Neural cell (in vitro differentiated cells): ENCODE measurements around the gene PLBD2. TPM values are rescaled to one million over a fixed set of nuclear protein-coding genes. Genes with fewer than 3 reads are reported as not detected.

Experiments used
- H2AFZ ChIP-seq: fragments of 200-600, 300-800 bp; sonication (generic), shearing (Covaris generic); 2 replicates; pipeline ENCODE4 v1.6.0; 2014; ENCODE audit warnings: low read depth, mild to moderate bottlenecking, antibody characterized with exemption, low read length, moderate library complexity
- H3F3A ChIP-seq: fragments of 200-600 bp; shearing (Covaris generic); 2 replicates; pipeline ENCODE4 v1.6.1; 2016; ENCODE audit warnings: mild to moderate bottlenecking, moderate library complexity, mixed read lengths, antibody characterized with exemption, low read length; ENCODE audit not compliant: insufficient read depth, poor library complexity, severe bottlenecking
- H3K27ac ChIP-seq: fragments of 200-600, 300-800 bp; sonication (generic), shearing (Covaris generic); 2 replicates; pipeline ENCODE4 v1.5.1; 2014; ENCODE audit warnings: mild to moderate bottlenecking, low read length, moderate library complexity
- H3K27me3 ChIP-seq: fragments of 300-800, 200-600 bp; sonication (generic), shearing (Covaris generic); 2 replicates; pipeline ENCODE4 v1.6.0; 2014; ENCODE audit warnings: mild to moderate bottlenecking, low read depth, low read length, moderate library complexity; ENCODE audit not compliant: insufficient read depth
- H3K36me3 ChIP-seq: fragments of 300-800, 200-600 bp; sonication (generic), shearing (Covaris generic); 2 replicates; pipeline ENCODE4 v1.5.1; 2014; ENCODE audit warnings: mild to moderate bottlenecking, antibody characterized with exemption, low read length, moderate library complexity; ENCODE audit not compliant: insufficient read depth
- H3K4me2 ChIP-seq: fragments of 300-800, 200-600 bp; sonication (generic), shearing (Covaris generic); 2 replicates; pipeline ENCODE4 v1.6.0; 2014; ENCODE audit warnings: mild to moderate bottlenecking, low read length
- H3K4me3 ChIP-seq: fragments of 300-800, 200-600 bp; sonication (generic), shearing (Covaris generic); 2 replicates; pipeline ENCODE4 v1.5.1; 2014; ENCODE audit warnings: mild to moderate bottlenecking, low read length, moderate library complexity
- H3K79me2 ChIP-seq: fragments of 200-600 bp; shearing (Covaris generic); replicated peaks from 2 replicates; pipeline ENCODE4 v1.6.0; 2014; ENCODE audit warnings: mild to moderate bottlenecking, low read length, moderate library complexity; ENCODE audit not compliant: insufficient read depth
- H3K9ac ChIP-seq: fragments of 300-800, 200-600 bp; sonication (generic), shearing (Covaris generic); 2 replicates; pipeline ENCODE4 v1.6.1; 2016; ENCODE audit warnings: mild to moderate bottlenecking, low read length, mixed read lengths
- H3K9me2 ChIP-seq: fragments of 200-600 bp; shearing (Covaris generic); 2 replicates; pipeline ENCODE4 v1.6.1; 2016; ENCODE audit warnings: mild to moderate bottlenecking, low read length, mixed read lengths; ENCODE audit not compliant: insufficient read depth
- H3K9me3 ChIP-seq: fragments of 200-600, 300-800 bp; sonication (generic), shearing (Covaris generic); 2 replicates; pipeline ENCODE4 v1.6.1; 2016; ENCODE audit warnings: mild to moderate bottlenecking, mixed run types, low read length, moderate library complexity, mixed read lengths
- H4K20me1 ChIP-seq: fragments of 200-600 bp; shearing (Covaris generic); 2 replicates; pipeline ENCODE4 v1.6.1; 2016; ENCODE audit warnings: mild to moderate bottlenecking, mixed run types; ENCODE audit not compliant: insufficient read depth
- EP300 ChIP-seq: fragments of 450-650 bp; conservative IDR thresholded peaks from 2 replicates; pipeline ENCODE4 v1.6.1; 2014; ENCODE audit warnings: antibody characterized with exemption, mild to moderate bottlenecking, moderate library complexity; ENCODE audit not compliant: poor library complexity, severe bottlenecking
- EZH2 ChIP-seq: fragments of 200-600, 300-800 bp; shearing (Covaris generic), sonication (generic); IDR thresholded peaks from 2 replicates; pipeline ENCODE4 v1.6.1; 2014; ENCODE audit warnings: antibody characterized with exemption, low read length, borderline replicate concordance, mild to moderate bottlenecking; ENCODE audit not compliant: insufficient read depth, poor library complexity, severe bottlenecking
- MXI1 ChIP-seq: fragments of 450-650 bp; conservative IDR thresholded peaks from 2 replicates; pipeline ENCODE4 v1.6.1; 2014; ENCODE audit warnings: antibody characterized with exemption, mild to moderate bottlenecking; ENCODE audit not compliant: poor library complexity, severe bottlenecking
- POLR2AphosphoS5 ChIP-seq: IDR thresholded peaks from 2 replicates; pipeline ENCODE4 v1.6.1; 2012
- RAD21 ChIP-seq: fragments of 450-650 bp; conservative IDR thresholded peaks from 2 replicates; pipeline ENCODE4 v1.6.1; 2014; ENCODE audit warnings: antibody characterized with exemption, mild to moderate bottlenecking, moderate library complexity
- SMC3 ChIP-seq: fragments of 450-650 bp; conservative IDR thresholded peaks from 2 replicates; pipeline ENCODE4 v1.6.1; 2014; ENCODE audit warnings: antibody characterized with exemption, mild to moderate bottlenecking, moderate library complexity; ENCODE audit not compliant: poor library complexity
- TAF1 ChIP-seq: IDR thresholded peaks from 2 replicates; pipeline ENCODE4 v1.6.1; 2012; ENCODE audit warnings: low read depth
- polyA plus RNA-seq: library from polyadenylated mRNA; depleted of rRNA; stranded (reverse); fragments of >200 nt; gene quantifications from 2 replicates; pipeline ENCODE4 v1.2.3, GENCODE V29; 2014
- TF ChIP-seq, protein P1 (sequence below): IDR thresholded peaks from 2 replicates; pipeline ENCODE4 v1.6.1; 2012; ENCODE audit warnings: borderline replicate concordance
- TF ChIP-seq, protein P2 (sequence below): fragments of 450-650 bp; IDR thresholded peaks from 2 replicates; pipeline ENCODE4 v1.5.1; 2014; ENCODE audit warnings: antibody characterized with exemption, mild to moderate bottlenecking, moderate library complexity; ENCODE audit not compliant: poor library complexity, severe bottlenecking

The PLBD2 gene
- polyA plus RNA-seq, 1 donor from 2014 or later: 4.8 TPM

DNA sequence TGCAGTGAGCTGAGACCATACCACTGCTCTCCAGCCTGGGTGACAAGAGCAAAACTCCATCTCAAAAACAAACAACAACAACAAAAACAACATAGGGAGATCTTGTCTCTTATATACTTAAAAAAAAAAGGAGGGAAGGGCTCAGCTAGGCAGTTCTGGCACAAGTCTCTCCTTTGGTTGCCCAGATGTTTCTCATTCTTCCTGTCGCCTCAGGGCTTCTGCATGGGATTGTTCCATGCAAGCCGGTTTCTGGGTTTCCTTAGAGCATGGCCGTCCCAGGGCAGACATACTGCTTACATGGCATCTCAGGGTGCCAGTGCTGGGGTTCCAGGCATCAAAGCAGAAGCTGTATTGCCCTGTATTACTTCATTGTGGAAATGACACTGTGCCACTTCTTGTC, 18.3 kb upstream of the PLBD2 start:
- Histone ChIP-seq H3K9ac (no peak overlapping the region), H3F3A (no peaks in the 10 kb centered on the region), H2AFZ (no peak overlapping the region), H3K79me2 (no peaks in the 10 kb centered on the region), H3K27me3 (peaks cover 9% of the 10 kb centered on the region), H4K20me1 (no peaks in the 10 kb centered on the region), H3K4me3 (no peak overlapping the region), H3K4me2 (no peak overlapping the region), H3K36me3 (no peaks in the 10 kb centered on the region), H3K9me2 (no peaks in the 10 kb centered on the region), H3K27ac (no peak overlapping the region), H3K9me3 (no peaks in the 10 kb centered on the region)
- TF ChIP-seq, protein P1, sequence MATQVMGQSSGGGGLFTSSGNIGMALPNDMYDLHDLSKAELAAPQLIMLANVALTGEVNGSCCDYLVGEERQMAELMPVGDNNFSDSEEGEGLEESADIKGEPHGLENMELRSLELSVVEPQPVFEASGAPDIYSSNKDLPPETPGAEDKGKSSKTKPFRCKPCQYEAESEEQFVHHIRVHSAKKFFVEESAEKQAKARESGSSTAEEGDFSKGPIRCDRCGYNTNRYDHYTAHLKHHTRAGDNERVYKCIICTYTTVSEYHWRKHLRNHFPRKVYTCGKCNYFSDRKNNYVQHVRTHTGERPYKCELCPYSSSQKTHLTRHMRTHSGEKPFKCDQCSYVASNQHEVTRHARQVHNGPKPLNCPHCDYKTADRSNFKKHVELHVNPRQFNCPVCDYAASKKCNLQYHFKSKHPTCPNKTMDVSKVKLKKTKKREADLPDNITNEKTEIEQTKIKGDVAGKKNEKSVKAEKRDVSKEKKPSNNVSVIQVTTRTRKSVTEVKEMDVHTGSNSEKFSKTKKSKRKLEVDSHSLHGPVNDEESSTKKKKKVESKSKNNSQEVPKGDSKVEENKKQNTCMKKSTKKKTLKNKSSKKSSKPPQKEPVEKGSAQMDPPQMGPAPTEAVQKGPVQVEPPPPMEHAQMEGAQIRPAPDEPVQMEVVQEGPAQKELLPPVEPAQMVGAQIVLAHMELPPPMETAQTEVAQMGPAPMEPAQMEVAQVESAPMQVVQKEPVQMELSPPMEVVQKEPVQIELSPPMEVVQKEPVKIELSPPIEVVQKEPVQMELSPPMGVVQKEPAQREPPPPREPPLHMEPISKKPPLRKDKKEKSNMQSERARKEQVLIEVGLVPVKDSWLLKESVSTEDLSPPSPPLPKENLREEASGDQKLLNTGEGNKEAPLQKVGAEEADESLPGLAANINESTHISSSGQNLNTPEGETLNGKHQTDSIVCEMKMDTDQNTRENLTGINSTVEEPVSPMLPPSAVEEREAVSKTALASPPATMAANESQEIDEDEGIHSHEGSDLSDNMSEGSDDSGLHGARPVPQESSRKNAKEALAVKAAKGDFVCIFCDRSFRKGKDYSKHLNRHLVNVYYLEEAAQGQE: no peak
- no peak for TF ChIP-seq SMC3
- no peak for TF ChIP-seq MXI1
- TF ChIP-seq, protein P2, sequence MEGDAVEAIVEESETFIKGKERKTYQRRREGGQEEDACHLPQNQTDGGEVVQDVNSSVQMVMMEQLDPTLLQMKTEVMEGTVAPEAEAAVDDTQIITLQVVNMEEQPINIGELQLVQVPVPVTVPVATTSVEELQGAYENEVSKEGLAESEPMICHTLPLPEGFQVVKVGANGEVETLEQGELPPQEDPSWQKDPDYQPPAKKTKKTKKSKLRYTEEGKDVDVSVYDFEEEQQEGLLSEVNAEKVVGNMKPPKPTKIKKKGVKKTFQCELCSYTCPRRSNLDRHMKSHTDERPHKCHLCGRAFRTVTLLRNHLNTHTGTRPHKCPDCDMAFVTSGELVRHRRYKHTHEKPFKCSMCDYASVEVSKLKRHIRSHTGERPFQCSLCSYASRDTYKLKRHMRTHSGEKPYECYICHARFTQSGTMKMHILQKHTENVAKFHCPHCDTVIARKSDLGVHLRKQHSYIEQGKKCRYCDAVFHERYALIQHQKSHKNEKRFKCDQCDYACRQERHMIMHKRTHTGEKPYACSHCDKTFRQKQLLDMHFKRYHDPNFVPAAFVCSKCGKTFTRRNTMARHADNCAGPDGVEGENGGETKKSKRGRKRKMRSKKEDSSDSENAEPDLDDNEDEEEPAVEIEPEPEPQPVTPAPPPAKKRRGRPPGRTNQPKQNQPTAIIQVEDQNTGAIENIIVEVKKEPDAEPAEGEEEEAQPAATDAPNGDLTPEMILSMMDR: no peak
- no peak for TF ChIP-seq RAD21
- no peak for TF ChIP-seq EP300
- TF ChIP-seq TAF1: no peak
- no peak for TF ChIP-seq EZH2
- TF ChIP-seq POLR2AphosphoS5: no peak

DNA sequence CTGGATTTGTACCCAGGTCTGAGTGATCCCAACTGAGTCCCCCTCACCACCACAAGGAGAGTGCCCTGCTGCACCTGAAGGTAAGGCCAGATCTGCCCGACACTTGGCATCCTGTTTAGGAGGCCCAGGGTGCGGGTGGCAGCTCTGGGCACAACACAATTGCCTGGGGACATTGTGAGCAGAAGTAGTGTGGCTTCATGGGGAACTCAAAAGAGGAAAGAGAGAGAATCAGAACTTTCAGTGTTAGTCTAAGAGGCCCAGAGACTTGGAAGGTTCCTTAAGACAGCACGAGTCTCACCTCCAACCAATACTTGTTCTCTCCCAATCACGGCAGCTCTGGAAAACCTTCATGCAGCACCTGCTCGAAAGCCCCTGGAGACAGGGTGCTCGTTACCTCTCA, 16.9 kb upstream of the PLBD2 start:
- no peak overlapping the region for H3K27ac ChIP-seq
- H2AFZ ChIP-seq: no peak overlapping the region
- no peak overlapping the region for H3K4me2 ChIP-seq
- no peak overlapping the region for H3K9ac ChIP-seq
- H3K9me3 ChIP-seq: no peaks in the 10 kb centered on the region
- no peak overlapping the region for H3K4me3 ChIP-seq
- H3K79me2 ChIP-seq: no peaks in the 10 kb centered on the region
- no peaks in the 10 kb centered on the region for H3K9me2 ChIP-seq
- TF ChIP-seq TAF1: no peak
- TF ChIP-seq EP300: no peak
- TF ChIP-seq, protein P1: no peak
- TF ChIP-seq EZH2: no peak
- H3K36me3 ChIP-seq: no peaks in the 10 kb centered on the region
- H4K20me1 ChIP-seq: no peaks in the 10 kb centered on the region
- H3F3A ChIP-seq: no peaks in the 10 kb centered on the region
- H3K27me3 ChIP-seq: no peaks in the 10 kb centered on the region
